ENCODE measurements around the gene FRMPD4.

The FRMPD4 gene

DNA sequence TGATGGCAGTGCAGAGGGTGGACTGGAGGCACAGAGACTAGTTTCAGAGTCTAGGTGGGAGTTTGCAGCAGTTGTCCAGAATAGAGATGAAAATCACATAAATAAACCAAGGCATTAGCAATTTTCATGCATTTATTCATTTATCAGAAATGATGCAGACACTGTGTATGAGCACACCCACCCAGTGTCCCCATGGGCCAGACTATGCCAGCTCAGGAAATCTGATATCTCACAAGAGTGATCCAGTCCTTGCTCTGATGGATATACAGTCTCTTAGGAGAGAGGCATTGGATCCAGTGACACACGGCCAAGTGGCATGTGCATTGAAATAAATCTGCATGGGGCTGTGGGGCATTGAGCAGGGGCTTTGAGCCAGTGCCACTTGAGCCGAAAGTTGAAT is 228.2 kb downstream of the FRMPD4 start:
- TF ChIP-seq EZH2 (optimal IDR thresholded peaks at IDR 0.05; ENCODE audit: low read depth, low read length) (no peak), EZH2phosphoT487 (IDR thresholded peaks at IDR 0.05; ENCODE audit: low read length) (no peak)
- TF ChIP-seq, protein P1, sequence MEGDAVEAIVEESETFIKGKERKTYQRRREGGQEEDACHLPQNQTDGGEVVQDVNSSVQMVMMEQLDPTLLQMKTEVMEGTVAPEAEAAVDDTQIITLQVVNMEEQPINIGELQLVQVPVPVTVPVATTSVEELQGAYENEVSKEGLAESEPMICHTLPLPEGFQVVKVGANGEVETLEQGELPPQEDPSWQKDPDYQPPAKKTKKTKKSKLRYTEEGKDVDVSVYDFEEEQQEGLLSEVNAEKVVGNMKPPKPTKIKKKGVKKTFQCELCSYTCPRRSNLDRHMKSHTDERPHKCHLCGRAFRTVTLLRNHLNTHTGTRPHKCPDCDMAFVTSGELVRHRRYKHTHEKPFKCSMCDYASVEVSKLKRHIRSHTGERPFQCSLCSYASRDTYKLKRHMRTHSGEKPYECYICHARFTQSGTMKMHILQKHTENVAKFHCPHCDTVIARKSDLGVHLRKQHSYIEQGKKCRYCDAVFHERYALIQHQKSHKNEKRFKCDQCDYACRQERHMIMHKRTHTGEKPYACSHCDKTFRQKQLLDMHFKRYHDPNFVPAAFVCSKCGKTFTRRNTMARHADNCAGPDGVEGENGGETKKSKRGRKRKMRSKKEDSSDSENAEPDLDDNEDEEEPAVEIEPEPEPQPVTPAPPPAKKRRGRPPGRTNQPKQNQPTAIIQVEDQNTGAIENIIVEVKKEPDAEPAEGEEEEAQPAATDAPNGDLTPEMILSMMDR (IDR thresholded peaks at IDR 0.05; ENCODE audit: low read length), result no peak
- Histone ChIP-seq H3K4me2 (ENCODE audit: low read depth, low read length) (no peak overlapping the region), H3K9ac (ENCODE audit: low read length) (no peak overlapping the region), H3F3A (ENCODE audit: insufficient read depth, low read length) (no peaks in the 10 kb centered on the region), H3K79me2 (ENCODE audit: low read length) (no peaks in the 10 kb centered on the region), H3K27ac (ENCODE audit: low read length) (no peak overlapping the region), H3K4me1 (ENCODE audit: low read length) (no peaks in the 10 kb centered on the region), H3K27me3 (replicated peaks; ENCODE audit: insufficient read depth, low read length) (no peaks in the 10 kb centered on the region), H3K9me3 (replicated peaks; ENCODE audit: insufficient read depth, low read length) (no peaks in the 10 kb centered on the region), H3K4me3 (ENCODE audit: low read length) (no peak overlapping the region), H3K9me2 (replicated peaks; ENCODE audit: insufficient read depth, low read length) (no peaks in the 10 kb centered on the region), H2AFZ (ENCODE audit: low read length) (no peak overlapping the region), H4K20me1 (ENCODE audit: insufficient read depth, low read length) (no peaks in the 10 kb centered on the region), H3K36me3 (replicated peaks; ENCODE audit: insufficient read depth, low read length) (no peaks in the 10 kb centered on the region)
- DNase-seq, result no peak

DNA sequence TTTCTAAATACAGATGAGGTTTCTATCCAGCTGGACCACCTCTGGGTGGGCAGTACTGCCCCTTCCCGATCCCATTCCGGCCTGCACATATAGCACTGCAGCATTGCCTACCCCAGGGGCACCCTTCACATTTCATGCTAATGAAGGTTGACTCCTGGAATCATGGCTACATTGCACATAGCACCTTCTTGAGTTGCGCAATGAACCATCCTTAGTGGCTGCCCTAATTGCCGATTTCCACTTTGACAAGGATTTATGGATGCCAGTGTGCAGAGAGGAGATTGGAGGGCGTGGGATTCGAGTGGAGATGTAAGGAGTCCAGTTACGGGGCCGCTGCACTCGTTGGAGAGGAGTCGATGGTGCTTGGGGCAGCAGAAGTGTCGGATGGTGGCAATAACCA is 229.0 kb downstream of the FRMPD4 start:
- H3K4me2 ChIP-seq (ENCODE audit: low read depth, low read length), result no peak overlapping the region
- no peaks in the 10 kb centered on the region for H3K79me2 ChIP-seq (ENCODE audit: low read length)
- H4K20me1 ChIP-seq (ENCODE audit: insufficient read depth, low read length), result no peaks in the 10 kb centered on the region
- no peak for TF ChIP-seq EZH2phosphoT487 (IDR thresholded peaks at IDR 0.05; ENCODE audit: low read length)
- TF ChIP-seq, protein P1 (IDR thresholded peaks at IDR 0.05; ENCODE audit: low read length), result no peak
- no peak for TF ChIP-seq EZH2 (optimal IDR thresholded peaks at IDR 0.05; ENCODE audit: low read depth, low read length)
- H3K9ac ChIP-seq (ENCODE audit: low read length), result no peak overlapping the region
- H3K36me3 ChIP-seq (replicated peaks; ENCODE audit: insufficient read depth, low read length), result no peaks in the 10 kb centered on the region
- H3K9me2 ChIP-seq (replicated peaks; ENCODE audit: insufficient read depth, low read length), result no peaks in the 10 kb centered on the region
- no peaks in the 10 kb centered on the region for H3K4me1 ChIP-seq (ENCODE audit: low read length)
- no peak overlapping the region for H3K27ac ChIP-seq (ENCODE audit: low read length)
- H2AFZ ChIP-seq (ENCODE audit: low read length), result no peak overlapping the region
- no peak overlapping the region for H3K4me3 ChIP-seq (ENCODE audit: low read length)
- H3K9me3 ChIP-seq (replicated peaks; ENCODE audit: insufficient read depth, low read length), result no peaks in the 10 kb centered on the region
- H3K27me3 ChIP-seq (replicated peaks; ENCODE audit: insufficient read depth, low read length), result no peaks in the 10 kb centered on the region
- H3F3A ChIP-seq (ENCODE audit: insufficient read depth, low read length), result no peaks in the 10 kb centered on the region
- DNase-seq, result no peak

DNA sequence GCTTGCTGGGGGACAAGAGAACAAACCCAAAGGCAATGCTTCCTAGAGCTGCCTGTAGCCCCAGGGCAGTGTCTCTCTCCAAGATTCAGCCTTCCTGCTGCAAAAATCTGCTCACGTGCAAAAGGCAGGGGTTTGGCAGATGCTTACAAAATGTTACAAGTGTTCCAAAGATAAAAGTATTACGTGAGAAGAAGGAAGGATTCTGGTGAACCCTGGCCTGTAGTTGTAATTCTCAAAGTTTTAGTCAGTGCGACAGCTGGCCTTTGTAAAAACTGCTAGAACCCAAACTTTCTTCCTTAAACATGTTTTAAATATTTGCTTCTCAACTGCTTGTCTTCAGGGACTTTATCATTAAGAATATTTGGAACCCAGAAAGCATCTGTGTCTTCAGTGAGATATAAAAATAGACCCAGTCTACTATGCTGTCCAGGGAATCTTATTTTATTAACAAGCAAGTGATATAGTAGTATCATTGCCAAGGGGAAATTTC is 232.3 kb downstream of the FRMPD4 start:
- H3K36me3 ChIP-seq (replicated peaks; ENCODE audit: insufficient read depth, low read length), result no peaks in the 10 kb centered on the region
- no peak for TF ChIP-seq EZH2 (optimal IDR thresholded peaks at IDR 0.05; ENCODE audit: low read depth, low read length)
- no peak for DNase-seq
- H4K20me1 ChIP-seq (ENCODE audit: insufficient read depth, low read length), result no peaks in the 10 kb centered on the region
- H3K9ac ChIP-seq (ENCODE audit: low read length), result no peak overlapping the region
- no peaks in the 10 kb centered on the region for H3K9me2 ChIP-seq (replicated peaks; ENCODE audit: insufficient read depth, low read length)
- H3F3A ChIP-seq (ENCODE audit: insufficient read depth, low read length), result no peaks in the 10 kb centered on the region
- no peaks in the 10 kb centered on the region for H3K4me1 ChIP-seq (ENCODE audit: low read length)
- H3K27ac ChIP-seq (ENCODE audit: low read length), result no peak overlapping the region
- H2AFZ ChIP-seq (ENCODE audit: low read length), result no peak overlapping the region
- H3K4me3 ChIP-seq (ENCODE audit: low read length), result no peak overlapping the region
- no peaks in the 10 kb centered on the region for H3K9me3 ChIP-seq (replicated peaks; ENCODE audit: insufficient read depth, low read length)
- no peak overlapping the region for H3K4me2 ChIP-seq (ENCODE audit: low read depth, low read length)
- H3K27me3 ChIP-seq (replicated peaks; ENCODE audit: insufficient read depth, low read length), result no peaks in the 10 kb centered on the region
- H3K79me2 ChIP-seq (ENCODE audit: low read length), result no peaks in the 10 kb centered on the region

DNA sequence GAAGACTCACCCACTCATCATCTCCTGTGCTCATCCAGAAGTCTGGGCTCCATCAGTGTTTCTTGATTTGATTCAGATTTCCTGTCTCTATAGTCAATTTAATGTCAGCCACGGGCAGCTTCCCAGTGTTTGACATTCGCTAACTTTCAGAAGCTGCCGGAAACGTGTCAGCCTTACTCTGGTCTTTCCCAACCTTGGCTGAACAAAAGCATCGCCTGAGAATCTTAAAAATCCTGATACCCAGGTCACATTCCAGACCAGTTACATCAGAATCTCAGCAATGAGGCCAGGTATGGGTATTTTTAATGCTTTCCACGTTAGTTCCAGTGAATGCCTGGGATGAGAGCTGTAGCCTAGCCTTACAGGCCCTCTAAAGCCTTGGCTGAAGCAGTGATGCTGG is 233.8 kb downstream of the FRMPD4 start:
- H2AFZ ChIP-seq (ENCODE audit: low read length), result no peak overlapping the region
- no peaks in the 10 kb centered on the region for H3K79me2 ChIP-seq (ENCODE audit: low read length)
- no peak overlapping the region for H3K9ac ChIP-seq (ENCODE audit: low read length)
- H3K9me3 ChIP-seq (replicated peaks; ENCODE audit: insufficient read depth, low read length), result no peaks in the 10 kb centered on the region
- no peak overlapping the region for H3K4me2 ChIP-seq (ENCODE audit: low read depth, low read length)
- DNase-seq, result no peak
- no peaks in the 10 kb centered on the region for H3K36me3 ChIP-seq (replicated peaks; ENCODE audit: insufficient read depth, low read length)
- no peak for TF ChIP-seq EZH2phosphoT487 (IDR thresholded peaks at IDR 0.05; ENCODE audit: low read length)
- TF ChIP-seq, protein P1 (IDR thresholded peaks at IDR 0.05; ENCODE audit: low read length), result no peak
- TF ChIP-seq EZH2 (optimal IDR thresholded peaks at IDR 0.05; ENCODE audit: low read depth, low read length), result no peak
- H3K27me3 ChIP-seq (replicated peaks; ENCODE audit: insufficient read depth, low read length), result no peaks in the 10 kb centered on the region
- H3K27ac ChIP-seq (ENCODE audit: low read length), result no peak overlapping the region
- no peak overlapping the region for H3K4me3 ChIP-seq (ENCODE audit: low read length)
- no peaks in the 10 kb centered on the region for H4K20me1 ChIP-seq (ENCODE audit: insufficient read depth, low read length)
- H3F3A ChIP-seq (ENCODE audit: insufficient read depth, low read length), result no peaks in the 10 kb centered on the region
- no peaks in the 10 kb centered on the region for H3K4me1 ChIP-seq (ENCODE audit: low read length)
- H3K9me2 ChIP-seq (replicated peaks; ENCODE audit: insufficient read depth, low read length), result no peaks in the 10 kb centered on the region
